GM21390 (cell line): ENCODE data around the gene OR5J2.
"Not testable (repeated sequence)": the region's sequence is repeated elsewhere in the genome, so short reads cannot be mapped to it uniquely, and the experiment has no call there.

ENCODE experiments used
- ATAC-seq: cut with Tn5 transposase; IDR thresholded peaks from one replicate; pipeline ENCODE4 v1.9.1; 2021; ENCODE audit not compliant: unreplicated experiment

OR5J2 gene

GRCh38 chr11:56176318-56176717, at the start of gene OR5J2:
TSS of gene OR5J2 (plus strand) at chr11:56176618. CDS start at chr11:56176618, 0 bp downstream.
- no peak for ATAC-seq

GRCh38 chr11:56140151-56140661, 36.2 kb upstream of the OR5J2 start, which contains the start of gene OR8J3:
TSS of gene OR8J3 (minus strand) at chr11:56140201. CDS start at chr11:56137718, 2,483 bp downstream.
- ATAC-seq: no peak

GRCh38 chr11:56143681-56144080, 32.7 kb upstream of the OR5J2 start:
- ATAC-seq: not testable (repeated sequence)

- ATAC-seq: no peak
Measured at GRCh38 chr11:56151376-56151775, 25.0 kb upstream of the OR5J2 start.

- ATAC-seq: no peak
Measured at GRCh38 chr11:56152333-56152732, 24.1 kb upstream of the OR5J2 start.

- ATAC-seq: no peak
Measured at GRCh38 chr11:56160217-56160616, 16.2 kb upstream of the OR5J2 start, which contains the start of gene OR8K5. TSS of gene OR8K5 (minus strand) at chr11:56160317. CDS start at chr11:56160317, 0 bp downstream.

- ATAC-seq: no peak
Measured at GRCh38 chr11:56163804-56164203, 12.6 kb upstream of the OR5J2 start.

GRCh38 chr11:56172256-56172830, 4.1 kb upstream of the OR5J2 start:
- ATAC-seq: no peak

GRCh38 chr11:56183459-56183858, 7.0 kb downstream of the OR5J2 start:
- ATAC-seq: no peak

- no peak for ATAC-seq
Measured at GRCh38 chr11:56188602-56189001, 12.2 kb downstream of the OR5J2 start.

GRCh38 chr11:56196705-56197104, 20.3 kb downstream of the OR5J2 start:
- no peak for ATAC-seq

GRCh38 chr11:56197367-56197766, 20.9 kb downstream of the OR5J2 start:
- no peak for ATAC-seq

- ATAC-seq: no peak
Measured at GRCh38 chr11:56207790-56208189, 31.4 kb downstream of the OR5J2 start.

- ATAC-seq: no peak
Measured at GRCh38 chr11:56214537-56214936, 38.1 kb downstream of the OR5J2 start.

GRCh38 chr11:56219735-56220134, 43.3 kb downstream of the OR5J2 start:
- not testable (repeated sequence) for ATAC-seq
